WTC11 (cell line): Measurements from ENCODE around the gene BRI3. TPM values are rescaled to one million over a fixed set of nuclear protein-coding genes. Genes with fewer than 3 reads are reported as not detected.

Experiments
- ATAC-seq: fragments of 200-7000 bp; cut with Tn5 transposase; 2 replicates; pipeline ENCODE4 v1.10.0; 2021; ENCODE audit warnings: mild to moderate bottlenecking, moderate library complexity
- CTCF ChIA-PET: fragments of 300-600 bp; sonication (Branson Sonifier 250); formaldehyde crosslinking; loops from one replicate; lab custom pipeline; 2021; ENCODE audit warnings: antibody characterized with exemption; lab: Charles Lee
- POLR2A ChIA-PET: fragments of 350-600 bp; sonication (Branson Sonifier 250); formaldehyde crosslinking; loops from one replicate; lab custom pipeline; 2021; ENCODE audit warnings: antibody characterized with exemption; lab: Charles Lee
- DNase-seq: peaks from one replicate; pipeline ENCODE4 v3.0.0; 2021; ENCODE audit warnings: low spot score
- H3K27ac Mint-ChIP-seq: 2 replicates; pipeline ENCODE4 v1.8.0; 2021; ENCODE audit warnings: mixed read lengths
- H3K27me3 Mint-ChIP-seq: 2 replicates; pipeline ENCODE4 v1.8.0; 2021; ENCODE audit warnings: low read depth, mild to moderate bottlenecking, moderate library complexity, mixed read lengths
- H3K36me3 Mint-ChIP-seq: 2 replicates; pipeline ENCODE4 v1.8.0; 2021; ENCODE audit warnings: mixed read lengths
- H3K4me1 Mint-ChIP-seq: 2 replicates; pipeline ENCODE4 v1.8.0; 2022; ENCODE audit warnings: mixed read lengths
- H3K4me3 Mint-ChIP-seq: 2 replicates; pipeline ENCODE4 v1.8.0; 2021; ENCODE audit warnings: mild to moderate bottlenecking, moderate library complexity, mixed read lengths
- H3K9me3 Mint-ChIP-seq: 2 replicates; pipeline ENCODE4 v1.8.0; 2021; ENCODE audit warnings: mixed read lengths
- ERG ChIP-seq: fragments of 250-450 bp; sonication (Bioruptor Pico); IDR thresholded peaks from 2 replicates; pipeline ENCODE4 v1.8.0; 2021; ENCODE audit warnings: mild to moderate bottlenecking
- ETV6 ChIP-seq: sonication (generic); formaldehyde crosslinking; IDR thresholded peaks from 2 replicates; pipeline ENCODE4 v1.8.1; 2022; ENCODE audit warnings: mild to moderate bottlenecking, missing genetic modification reagents
- FOXJ3 ChIP-seq: sonication (generic); formaldehyde crosslinking; IDR thresholded peaks from 2 replicates; pipeline ENCODE4 v1.9.0; 2021; ENCODE audit warnings: missing genetic modification reagents, mild to moderate bottlenecking, borderline replicate concordance
- MXD4 ChIP-seq: fragments of 250-450 bp; sonication (Bioruptor Pico); IDR thresholded peaks from 2 replicates; pipeline ENCODE4 v1.8.0; 2021; ENCODE audit warnings: mild to moderate bottlenecking, moderate library complexity, borderline replicate concordance
- TP53 ChIP-seq: sonication (generic); formaldehyde crosslinking; IDR thresholded peaks from 2 replicates; pipeline ENCODE4 v1.8.1; 2023; ENCODE audit warnings: mild to moderate bottlenecking, missing genetic modification reagents
- USF1 ChIP-seq: sonication (generic); formaldehyde crosslinking; IDR thresholded peaks from 2 replicates; pipeline ENCODE4 v1.8.0; 2022; ENCODE audit warnings: mild to moderate bottlenecking, missing genetic modification reagents
- USF2 ChIP-seq: sonication (generic); formaldehyde crosslinking; IDR thresholded peaks from 2 replicates; pipeline ENCODE4 v1.8.1; 2023; ENCODE audit warnings: mild to moderate bottlenecking, missing genetic modification reagents, moderate library complexity
- ZNF219 ChIP-seq: sonication (generic); formaldehyde crosslinking; IDR thresholded peaks from 2 replicates; pipeline ENCODE4 v1.8.0; 2023; ENCODE audit warnings: missing genetic modification reagents, mild to moderate bottlenecking, borderline replicate concordance
- ZNF396 ChIP-seq: fragments of 250-450 bp; sonication (Bioruptor Pico); IDR thresholded peaks from 2 replicates; pipeline ENCODE4 v1.8.0; 2021; ENCODE audit warnings: mild to moderate bottlenecking, moderate library complexity, borderline replicate concordance
- ZNF416 ChIP-seq: fragments of 250-450 bp; sonication (Bioruptor Pico); IDR thresholded peaks from 2 replicates; pipeline ENCODE4 v1.9.0; 2021; ENCODE audit warnings: mild to moderate bottlenecking, inconsistent platforms
- ZNF512 ChIP-seq: sonication (generic); formaldehyde crosslinking; IDR thresholded peaks from 2 replicates; pipeline ENCODE4 v1.8.1; 2022; ENCODE audit warnings: missing genetic modification reagents, borderline replicate concordance
- ZNF532 ChIP-seq: fragments of 250-450 bp; sonication (Bioruptor Pico); IDR thresholded peaks from 2 replicates; pipeline ENCODE4 v1.9.0; 2021; ENCODE audit warnings: mild to moderate bottlenecking, borderline replicate concordance
- ZNF671 ChIP-seq: fragments of 250-450 bp; sonication (Bioruptor Pico); IDR thresholded peaks from 2 replicates; pipeline ENCODE4 v1.8.0; 2021; ENCODE audit warnings: mild to moderate bottlenecking
- total RNA-seq: library from RNA; stranded (reverse); gene quantifications from 3 replicates; pipeline ENCODE4 v1.2.3, GENCODE V29; 2021

BRI3 gene
- total RNA-seq, 1 experiment from 2014 or later: 112 TPM

GRCh38 chr7:98249106-98249505, 32.4 kb upstream of the BRI3 start:
- Mint-ChIP-seq H3K4me1 (peaks cover 23% of the 10 kb centered on the region), H3K27me3 (no peaks in the 10 kb centered on the region), H3K9me3 (no peaks in the 10 kb centered on the region), H3K36me3 (no peaks in the 10 kb centered on the region; the same call in 1 of the 2 replicates), H3K4me3 (no peak overlapping the region), H3K27ac (no peak overlapping the region)
- no peak for DNase-seq
- ChIA-PET CTCF (interaction anchor here (0.7 to 1.3 kb wide), 3 partner anchors 10 to 497 kb away, joined by 3 to 6 read pairs (median 3); no protein-coding TSS in a partner anchor), POLR2A (interaction anchor here (0.6 kb wide), 1 partner anchor 16 kb away, joined by 4 read pairs; no protein-coding TSS in a partner anchor)
- TF ChIP-seq ETV6: peak; percentile 83
- no peak for TF ChIP-seq ZNF219 (CRISPR knock-in tag)
- ATAC-seq: no peak

GRCh38 chr7:98250789-98251188, 30.7 kb upstream of the BRI3 start:
- no peaks in the 10 kb centered on the region; the same call in 1 of the 2 replicates for H3K36me3 Mint-ChIP-seq
- peaks cover 23% of the 10 kb centered on the region for H3K4me1 Mint-ChIP-seq
- TF ChIP-seq ZNF396 (CRISPR knock-in tag) (no peak), ZNF512 (CRISPR knock-in tag) (no peak), USF2 (no peak), ZNF671 (no peak)
- TF ChIP-seq, all 79 proteins: peak for 0
- CTCF ChIA-PET: interaction anchor here (0.6 to 1.4 kb wide), 7 partner anchors 10 to 230 kb away, joined by 3 to 7 read pairs (median 3); no protein-coding TSS in a partner anchor
- Mint-ChIP-seq H3K27ac (peak overlapping the region; percentile 27; the same call in 1 of the 2 replicates), H3K27me3 (no peaks in the 10 kb centered on the region), H3K9me3 (no peaks in the 10 kb centered on the region), H3K4me3 (peak overlapping the region; percentile 96)
- ATAC-seq (no peak), DNase-seq (no peak)
- POLR2A ChIA-PET: no interaction called here

GRCh38 chr7:98251231-98251600, 30.3 kb upstream of the BRI3 start:
- ChIA-PET POLR2A (no interaction called here), CTCF (interaction anchor here (1.0 to 1.4 kb wide), 5 partner anchors 11 to 230 kb away, joined by 3 to 7 read pairs (median 3); partner anchors contain the start of gene BAIAP2L1)
- DNase-seq (no peak), ATAC-seq (no peak)
- Mint-ChIP-seq H3K4me1 (peaks cover 23% of the 10 kb centered on the region), H3K9me3 (no peaks in the 10 kb centered on the region), H3K27ac (peak overlapping the region; percentile 65), H3K4me3 (peak overlapping the region; percentile 96), H3K36me3 (no peaks in the 10 kb centered on the region; the same call in 1 of the 2 replicates), H3K27me3 (no peaks in the 10 kb centered on the region)
- TF ChIP-seq USF1 (CRISPR knock-in tag): no peak
- no peak for TF ChIP-seq ZNF532 (CRISPR knock-in tag)
- no peak for TF ChIP-seq USF2
- TF ChIP-seq TP53 (CRISPR knock-in tag): no peak
- no peak for TF ChIP-seq ETV6
- no peak for TF ChIP-seq MXD4 (CRISPR knock-in tag)
- TF ChIP-seq FOXJ3 (CRISPR knock-in tag): no peak
- TF ChIP-seq ERG (CRISPR knock-in tag): no peak
- no peak for TF ChIP-seq ZNF416 (CRISPR knock-in tag)
